Cardiac fibroblast (primary cell): ENCODE data around the gene SERPINE2.

Experiments used
- DNase-seq, 2 donors: peaks; one replicate each; pipeline versions ENCODE4 v3.0.0 to v3.0.0-alpha.2; 2010; ENCODE audit warnings: low read depth in 2 of 2
- H3K4me3 ChIP-seq, 2 donors: replicated peaks in 1 of 2; 1 replicate in 1 of 2; 2 replicates in 1 of 2; pipeline ENCODE4 v1.5.1; 2011; ENCODE audit warnings: low read depth in 2 of 2, low read length in 2 of 2, mild to moderate bottlenecking in 2 of 2, moderate library complexity in 1 of 2
- CTCF ChIP-seq: IDR thresholded peaks from one replicate; pipeline ENCODE4 v1.5.1; 2011; ENCODE audit warnings: low read depth, mild to moderate bottlenecking, low read length, inconsistent platforms

Gene SERPINE2

DNA sequence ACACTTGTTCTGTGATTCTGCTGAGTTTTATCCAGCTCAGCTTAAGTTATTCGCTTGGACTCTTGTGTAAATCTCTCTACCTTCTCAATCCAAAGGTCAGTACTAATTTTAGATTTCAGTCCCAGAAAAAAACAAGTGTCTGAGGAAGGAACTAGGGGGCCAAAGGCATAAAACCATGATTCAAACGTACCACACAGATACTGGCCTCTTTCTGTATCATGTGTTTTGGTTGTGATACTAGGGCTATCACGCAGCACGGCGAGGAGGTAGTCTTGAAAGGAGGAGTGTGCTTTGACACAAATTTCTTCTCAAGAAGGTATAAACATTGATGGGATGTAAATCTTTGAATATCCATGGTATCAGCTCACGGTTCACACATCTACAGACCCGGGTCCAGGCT, 8.3 kb downstream of the SERPINE2 start:
- no peak overlapping the region for H3K4me3 ChIP-seq
- TF ChIP-seq CTCF, result no peak
- DNase-seq, result no peak

- DNase-seq, result no peak
- no peak overlapping the region for H3K4me3 ChIP-seq
- TF ChIP-seq CTCF, result no peak
These were observed 9.2 kb downstream of the SERPINE2 start for GRCh38 chr2:224029876-224030275.

- no peak for DNase-seq
- TF ChIP-seq CTCF, result no peak
These were observed 11.2 kb downstream of the SERPINE2 start for GRCh38 chr2:224027931-224028330.

DNA sequence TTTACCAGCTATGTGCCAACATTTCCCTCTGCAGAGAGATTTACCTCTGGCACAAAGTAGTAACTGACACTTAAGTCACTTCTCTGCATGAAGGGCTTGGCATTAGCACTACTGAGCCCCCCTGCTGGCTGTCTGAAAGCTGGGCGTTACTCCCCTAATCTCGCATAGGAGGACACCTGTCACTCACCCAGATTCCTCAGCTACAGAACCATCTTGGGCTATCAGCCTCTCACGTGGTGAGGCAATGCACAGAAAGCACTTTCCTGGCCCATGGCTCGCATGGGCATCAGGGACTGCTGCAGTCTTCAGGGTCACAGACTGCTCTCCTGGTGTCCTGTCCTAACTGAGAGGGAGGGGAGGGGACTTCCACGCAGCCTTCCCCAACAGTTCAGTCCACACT, 12.0 kb downstream of the SERPINE2 start:
- H3K4me3 ChIP-seq, result no peak overlapping the region
- TF ChIP-seq CTCF, result no peak
- DNase-seq, result no peak

More at GRCh38 chr2:224027931-224028330, 11.2 kb downstream of the SERPINE2 start:
- H3K4me3 ChIP-seq, result no peak overlapping the region

- TF ChIP-seq CTCF, result no peak
- H3K4me3 ChIP-seq, result no peak overlapping the region
- DNase-seq, result no peak
These were observed 13.2 kb downstream of the SERPINE2 start for GRCh38 chr2:224025874-224026273.

- no peak for DNase-seq
- no peak for TF ChIP-seq CTCF
- H3K4me3 ChIP-seq, result no peak overlapping the region
These were observed 14.8 kb downstream of the SERPINE2 start for GRCh38 chr2:224024270-224024669.

- DNase-seq, result peak; percentile 26 to 76
- H3K4me3 ChIP-seq, result no peak overlapping the region
- TF ChIP-seq CTCF, result no peak
These were observed 15.9 kb downstream of the SERPINE2 start for GRCh38 chr2:224023188-224023587.
